GM10266 (cell line): ENCODE measurements around the gene CXCR5.
A peak's percentile ranks its signal among the peaks of the same experiment; 100 is the strongest.
"Not testable (repeated sequence)": the region's sequence is repeated elsewhere in the genome, so short reads cannot be mapped to it uniquely, and the experiment has no call there.

Source experiments
- DNase-seq: peaks from one replicate; pipeline ENCODE4 v3.0.0; 2012; ENCODE audit errors: extremely low spot score
- TF ChIP-seq, protein P1 (sequence below): IDR thresholded peaks from 2 replicates; pipeline ENCODE4 v1.5.1; 2012; ENCODE audit warnings: mild to moderate bottlenecking, low read depth; ENCODE audit not compliant: control insufficient read depth, insufficient read depth; ENCODE audit errors: missing control alignments

CXCR5 gene, protein sequence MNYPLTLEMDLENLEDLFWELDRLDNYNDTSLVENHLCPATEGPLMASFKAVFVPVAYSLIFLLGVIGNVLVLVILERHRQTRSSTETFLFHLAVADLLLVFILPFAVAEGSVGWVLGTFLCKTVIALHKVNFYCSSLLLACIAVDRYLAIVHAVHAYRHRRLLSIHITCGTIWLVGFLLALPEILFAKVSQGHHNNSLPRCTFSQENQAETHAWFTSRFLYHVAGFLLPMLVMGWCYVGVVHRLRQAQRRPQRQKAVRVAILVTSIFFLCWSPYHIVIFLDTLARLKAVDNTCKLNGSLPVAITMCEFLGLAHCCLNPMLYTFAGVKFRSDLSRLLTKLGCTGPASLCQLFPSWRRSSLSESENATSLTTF

DNA sequence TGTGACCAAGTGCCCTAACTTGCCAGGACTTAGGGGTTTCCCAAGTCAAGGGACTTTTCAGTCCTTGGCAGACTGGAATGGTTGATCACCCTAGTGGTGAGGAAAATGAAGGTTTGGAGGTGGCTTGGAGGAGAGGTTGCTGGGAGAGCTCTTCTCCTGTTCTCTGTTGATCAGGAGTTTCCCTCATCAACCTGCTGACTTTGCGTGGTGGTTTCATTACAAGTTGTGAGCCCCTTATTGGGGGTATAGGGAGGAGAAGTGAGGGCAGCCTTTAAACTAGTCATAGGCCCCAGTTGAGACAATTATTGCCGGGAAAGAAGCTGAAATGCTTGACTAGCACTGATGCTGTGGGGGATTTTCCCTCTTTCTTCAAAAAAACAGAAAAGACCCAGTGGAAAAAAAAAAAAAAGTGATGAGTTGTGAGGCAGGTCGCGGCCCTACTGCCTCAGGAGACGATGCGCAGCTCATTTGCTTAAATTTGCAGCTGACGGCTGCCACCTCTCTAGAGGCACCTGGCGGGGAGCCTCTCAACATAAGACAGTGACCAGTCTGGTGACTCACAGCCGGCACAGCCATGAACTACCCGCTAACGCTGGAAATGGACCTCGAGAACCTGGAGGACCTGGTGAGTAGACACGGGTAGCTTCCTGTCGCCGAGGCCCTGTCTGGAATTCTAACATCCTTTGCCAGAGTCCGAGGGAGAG is at the start of gene CXCR5:
Gene CXCR5 (plus strand): TSS at position 525 of the 704 bp plus-strand sequence. CDS start 50 bp downstream, at position 575.
- TF ChIP-seq, protein P1, sequence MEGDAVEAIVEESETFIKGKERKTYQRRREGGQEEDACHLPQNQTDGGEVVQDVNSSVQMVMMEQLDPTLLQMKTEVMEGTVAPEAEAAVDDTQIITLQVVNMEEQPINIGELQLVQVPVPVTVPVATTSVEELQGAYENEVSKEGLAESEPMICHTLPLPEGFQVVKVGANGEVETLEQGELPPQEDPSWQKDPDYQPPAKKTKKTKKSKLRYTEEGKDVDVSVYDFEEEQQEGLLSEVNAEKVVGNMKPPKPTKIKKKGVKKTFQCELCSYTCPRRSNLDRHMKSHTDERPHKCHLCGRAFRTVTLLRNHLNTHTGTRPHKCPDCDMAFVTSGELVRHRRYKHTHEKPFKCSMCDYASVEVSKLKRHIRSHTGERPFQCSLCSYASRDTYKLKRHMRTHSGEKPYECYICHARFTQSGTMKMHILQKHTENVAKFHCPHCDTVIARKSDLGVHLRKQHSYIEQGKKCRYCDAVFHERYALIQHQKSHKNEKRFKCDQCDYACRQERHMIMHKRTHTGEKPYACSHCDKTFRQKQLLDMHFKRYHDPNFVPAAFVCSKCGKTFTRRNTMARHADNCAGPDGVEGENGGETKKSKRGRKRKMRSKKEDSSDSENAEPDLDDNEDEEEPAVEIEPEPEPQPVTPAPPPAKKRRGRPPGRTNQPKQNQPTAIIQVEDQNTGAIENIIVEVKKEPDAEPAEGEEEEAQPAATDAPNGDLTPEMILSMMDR = no peak

DNA sequence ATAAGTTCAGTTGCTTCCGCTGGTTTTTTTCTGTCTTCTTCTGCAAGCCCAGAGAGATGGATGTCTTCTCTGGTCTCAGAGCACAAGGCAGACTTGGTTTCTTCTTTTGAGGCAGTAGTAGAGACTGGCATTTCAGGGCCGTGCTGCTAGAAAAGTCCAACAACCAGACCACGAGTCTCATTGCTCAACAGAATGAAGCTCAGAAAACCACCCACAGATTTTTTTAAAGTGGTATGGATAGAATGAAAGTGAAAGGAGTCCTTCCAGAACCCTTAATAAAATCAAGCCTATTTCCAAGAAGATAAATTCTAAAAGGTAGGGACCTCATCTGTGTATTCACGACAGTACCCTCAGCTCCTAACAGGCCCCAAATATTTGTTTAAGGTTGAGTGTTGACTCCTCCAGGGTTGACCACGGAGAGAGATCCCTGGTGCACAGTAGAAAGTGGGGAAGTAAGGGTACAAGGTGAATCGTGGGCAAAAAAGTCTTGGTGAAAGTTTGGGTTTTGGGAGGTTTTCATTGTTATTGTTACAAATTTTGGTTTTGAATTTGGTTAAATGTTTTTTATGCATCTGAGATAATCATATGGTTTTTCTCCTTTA is 49.2 kb upstream of the CXCR5 start:
- TF ChIP-seq, protein P1 = no peak
- DNase-seq = no peak

More for the DNA sequence above, at the start of gene CXCR5:
- peak; percentile 70 for DNase-seq

DNA sequence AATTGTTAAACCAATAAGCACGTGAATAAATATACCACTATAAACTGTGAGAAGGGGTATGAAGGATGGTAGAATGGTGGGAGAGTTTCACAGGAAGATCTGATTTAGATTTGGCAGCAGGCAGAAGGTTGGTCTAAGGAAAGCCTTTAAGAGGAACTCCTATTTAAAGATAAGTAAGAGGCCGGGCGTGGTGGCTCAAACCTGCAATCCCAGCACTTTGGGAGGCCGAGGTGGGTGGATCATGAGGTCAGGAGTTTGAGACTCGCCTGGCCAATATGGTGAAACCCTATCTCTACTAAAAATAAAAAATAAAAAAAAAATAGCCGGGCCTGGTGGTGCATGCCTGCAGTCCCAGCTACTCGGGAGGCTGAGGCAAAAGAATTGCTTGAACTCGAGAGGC is 45.8 kb upstream of the CXCR5 start:
- TF ChIP-seq, protein P1 = no peak
- DNase-seq = no peak

DNA sequence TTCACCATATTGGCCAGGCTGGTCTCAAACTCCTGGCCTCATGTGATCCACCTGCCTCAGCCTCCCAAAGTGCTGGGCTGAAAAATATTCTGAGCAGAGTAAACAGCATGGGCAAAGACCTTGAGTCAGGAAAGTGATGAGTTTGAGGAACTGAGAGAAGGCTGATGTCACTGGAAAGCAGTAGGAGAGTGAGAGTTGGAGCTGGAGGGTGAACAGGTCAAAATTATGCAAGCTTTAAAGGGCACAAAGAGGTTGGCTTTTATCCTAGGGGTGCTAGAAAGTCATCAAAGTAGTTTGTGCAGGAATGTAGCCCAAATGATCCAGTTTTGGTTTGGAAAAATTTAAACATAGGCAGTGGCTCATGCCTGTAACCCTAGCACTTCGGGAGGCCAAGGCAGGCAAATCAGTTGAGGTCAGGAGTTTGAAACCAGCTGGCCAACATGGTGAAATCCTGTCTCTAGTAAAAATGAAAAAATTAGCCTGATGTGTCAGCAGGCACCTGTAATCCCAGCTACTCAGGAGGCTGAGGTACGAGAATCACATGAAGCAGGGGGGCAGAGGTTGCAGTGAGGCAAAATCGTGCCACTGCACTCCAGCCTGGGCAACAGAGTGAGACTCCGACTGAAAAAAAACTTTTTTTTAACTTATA is 44.7 kb upstream of the CXCR5 start:
- peak; percentile 40 for DNase-seq
- TF ChIP-seq, protein P1 = no peak

DNA sequence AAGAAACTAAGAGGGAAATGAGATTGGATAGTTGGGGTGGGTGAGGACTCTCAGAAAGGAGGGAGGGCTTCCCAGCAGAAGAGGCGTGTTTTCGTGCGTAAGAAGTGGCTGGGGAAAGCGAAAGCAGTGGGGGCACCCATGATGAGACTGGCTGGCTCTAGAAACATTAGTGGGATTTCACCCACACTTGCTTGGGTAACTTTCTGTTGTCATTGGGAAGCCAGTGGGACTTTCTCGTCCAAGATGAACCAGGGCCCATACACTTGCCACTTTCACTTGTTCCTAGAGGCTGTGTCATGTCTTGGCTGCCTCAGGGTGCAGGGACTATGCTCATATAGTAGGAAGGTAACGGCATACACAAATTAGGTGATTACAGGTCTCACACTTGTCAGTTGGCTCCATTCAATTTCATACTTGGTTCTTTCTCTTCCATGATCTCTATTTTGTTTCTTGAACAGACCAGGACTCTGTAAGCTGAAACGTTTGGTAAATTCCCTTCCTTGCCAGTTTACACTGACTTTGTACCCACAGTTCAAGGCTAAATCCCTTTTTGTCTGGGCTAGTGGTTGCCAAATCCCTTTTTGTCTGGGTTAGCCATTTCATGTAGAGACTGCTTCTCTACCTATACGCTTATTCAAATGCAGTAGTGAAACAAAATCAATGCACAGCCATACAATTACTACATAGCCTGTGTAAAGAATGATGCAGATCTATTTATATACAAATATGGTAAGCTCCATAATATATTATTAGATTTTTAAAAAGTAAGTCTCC is 42.0 kb upstream of the CXCR5 start:
- TF ChIP-seq, protein P1 = no peak
- peak; percentile 36 for DNase-seq

DNA sequence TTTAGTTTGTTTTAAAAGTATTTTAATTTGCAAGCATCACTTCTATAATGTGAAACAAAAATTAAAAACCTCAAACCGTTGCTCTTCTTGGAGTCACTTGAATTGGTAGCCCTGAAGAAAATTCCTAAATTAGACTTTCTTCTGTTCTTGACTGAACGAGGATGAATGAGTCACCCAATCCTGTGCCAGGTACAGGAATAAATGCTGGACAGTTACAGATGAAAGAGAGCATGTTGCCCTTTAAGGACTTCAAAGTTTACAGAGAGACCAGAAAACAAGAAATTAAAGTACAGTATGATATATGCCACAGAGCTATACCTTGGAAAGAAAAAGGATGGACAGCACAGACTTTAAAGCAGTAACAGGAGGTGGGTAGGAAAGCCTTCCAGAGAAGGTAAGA is 41.3 kb upstream of the CXCR5 start:
- TF ChIP-seq, protein P1 = no peak
- DNase-seq = no peak

DNA sequence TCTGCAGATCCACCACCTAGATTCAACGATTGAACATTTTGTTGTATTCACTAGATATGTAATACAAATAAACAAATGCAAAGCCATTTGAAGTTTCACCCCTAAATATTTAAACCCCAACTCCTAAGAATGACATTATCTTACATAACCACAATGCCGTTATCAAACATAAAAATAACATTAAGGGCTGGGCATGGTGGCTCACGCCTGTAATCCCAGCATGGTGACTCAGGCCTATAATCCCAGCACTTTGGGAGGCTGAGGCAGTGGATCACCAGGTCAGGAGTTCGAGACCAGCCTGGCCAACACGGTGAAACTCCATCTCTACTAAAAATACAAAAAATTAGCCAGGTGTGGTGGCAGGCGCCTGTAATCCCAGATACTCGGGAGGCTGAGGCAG is 40.8 kb upstream of the CXCR5 start:
- DNase-seq = not testable (repeated sequence)
